ENCODE data around the gene MBNL2. TPM values are rescaled to one million over a fixed set of nuclear protein-coding genes. Genes with fewer than 3 reads are reported as not detected.

The MBNL2 gene
- total and polyA plus RNA-seq, 10 of the 15 experiments (the other 5 are each of a cell fraction or from before 2014, with no cell fraction given), result 1.6 to 9.7 (median 6.7) TPM

- SMC1A ChIA-PET (ENCODE audit: uncharacterized antibody, unreplicated experiment), result no interaction called here
- Histone ChIP-seq H2AFZ (ENCODE audit: control insufficient read depth, low read depth, low read length) (no peak overlapping the region), H3K79me2 (ENCODE audit: control insufficient read depth, insufficient read depth, low read length) (no peaks in the 10 kb centered on the region), H3K4me3 (no peak overlapping the region), H3K4me2 (ENCODE audit: control insufficient read depth, insufficient read depth) (no peak overlapping the region), H3K36me3 (ENCODE audit: control insufficient read depth in 2 of 2, insufficient read depth in 2 of 2, low read length in 1 of 2) (no peaks in the 10 kb centered on the region), H3K9ac (ENCODE audit: control insufficient read depth, insufficient read depth, low read length) (no peak overlapping the region), H3K27me3 (replicated peaks in 1 of 2; ENCODE audit: control insufficient read depth in 2 of 2, insufficient read depth in 2 of 2, low read length in 1 of 2) (no peaks in the 10 kb centered on the region), H3K9me3 (replicated peaks; ENCODE audit: control insufficient read depth, insufficient read depth, low read length) (no peaks in the 10 kb centered on the region), H3K4me1 (ENCODE audit: control insufficient read depth, insufficient read depth, low read length) (no peaks in the 10 kb centered on the region), H4K20me1 (ENCODE audit: control insufficient read depth, insufficient read depth) (no peaks in the 10 kb centered on the region), H3K27ac (ENCODE audit: control insufficient read depth, insufficient read depth) (no peak overlapping the region)
- no peak for TF ChIP-seq PAX8 (IDR thresholded peaks at IDR 0.05)
- no peak for TF ChIP-seq NR2C1 (IDR thresholded peaks at IDR 0.05)
- no peak for TF ChIP-seq BACH1 (IDR thresholded peaks at IDR 0.05; ENCODE audit: borderline replicate concordance)
- no peak for TF ChIP-seq GABPA (IDR thresholded peaks at IDR 0.05; ENCODE audit: low read depth)
- no peak for TF ChIP-seq GATAD2B (conservative IDR thresholded peaks at IDR 0.05; ENCODE audit: low read depth)
- no peak for TF ChIP-seq E2F4 (IDR thresholded peaks at IDR 0.05; ENCODE audit: low read depth, low read length)
- no peak for TF ChIP-seq BHLHE40 (IDR thresholded peaks at IDR 0.05; ENCODE audit: borderline replicate concordance in 1 of 2, low read depth in 2 of 2, low read length in 1 of 2)
- no peak for TF ChIP-seq ZNF687 (IDR thresholded peaks at IDR 0.05)
- TF ChIP-seq CEBPB (IDR thresholded peaks at IDR 0.05; ENCODE audit: borderline replicate concordance in 1 of 2, low read depth in 2 of 2, low read length in 2 of 2), result no peak
- no peak for TF ChIP-seq KDM1A (IDR thresholded peaks at IDR 0.05; ENCODE audit: borderline replicate concordance)
- no peak for TF ChIP-seq ZNF274 (IDR thresholded peaks at IDR 0.05; ENCODE audit: insufficient read depth, insufficient read length)
- no peak for TF ChIP-seq TCF12 (IDR thresholded peaks at IDR 0.05; ENCODE audit: low read depth, low read length)
- TF ChIP-seq MAX (IDR thresholded peaks at IDR 0.05; ENCODE audit: low read depth, low read length), result no peak
- TF ChIP-seq RCOR1 (conservative IDR thresholded peaks at IDR 0.05; ENCODE audit: low read depth, low read length), result no peak
- CTCF ChIA-PET, result no interaction called here
- DNase-seq (ENCODE audit: low read depth, low spot score), result no peak
- RAD21 ChIA-PET (ENCODE audit: unreplicated experiment), result no interaction called here
- intact Hi-C loops (cut with micrococcal nuclease; ENCODE audit: unreplicated experiment), result no loop called here
- BruUV-seq (replicated peaks), result no TSS peak
- 77% methylated on average over 2 of the region's 2 CpGs for WGBS (ENCODE audit: insufficient coverage, insufficient replicate concordance, low lambda C conversion rate, missing lambda C conversion rate)
- POLR2A ChIA-PET, result no interaction called here
- no peak for ATAC-seq
- FAIRE-seq, result no peak
- in situ Hi-C loops (cut with MboI), result no loop called here
Measured at GRCh38 chr13:97321101-97321500, 99.0 kb downstream of the MBNL2 start.

All from GM12878 (cell line).